IPS-11a (cell line): Measurements from ENCODE around the gene CCSER1.
"Not testable (repeated sequence)": the region's sequence is repeated elsewhere in the genome, so short reads cannot be mapped to it uniquely, and the experiment has no call there.

Experiments used
- H3K4me3 ChIP-seq: one replicate; pipeline ENCODE4 v1.5.1; 2013; ENCODE audit warnings: low read depth, low read length, control low read depth

The CCSER1 gene

DNA sequence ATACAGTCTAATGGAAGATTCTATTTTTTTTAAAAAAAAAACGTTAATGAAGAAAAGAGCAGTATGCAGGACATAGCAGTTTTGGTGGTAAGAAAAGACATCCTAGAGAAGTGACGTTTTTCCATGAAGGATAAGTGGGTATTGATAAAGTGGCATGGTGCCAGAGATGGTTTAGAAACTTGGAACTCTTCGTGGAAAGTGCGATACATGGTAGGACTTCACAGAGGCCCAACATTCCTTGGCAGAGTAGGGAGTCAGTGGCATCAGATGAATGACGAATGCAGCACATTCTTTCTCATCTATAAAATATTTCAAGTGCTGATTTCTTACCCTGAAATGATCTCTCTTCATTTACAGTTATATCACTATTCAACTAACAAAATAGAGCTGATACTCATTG lies 298.7 kb downstream of the CCSER1 start:
- no peak overlapping the region for H3K4me3 ChIP-seq

DNA sequence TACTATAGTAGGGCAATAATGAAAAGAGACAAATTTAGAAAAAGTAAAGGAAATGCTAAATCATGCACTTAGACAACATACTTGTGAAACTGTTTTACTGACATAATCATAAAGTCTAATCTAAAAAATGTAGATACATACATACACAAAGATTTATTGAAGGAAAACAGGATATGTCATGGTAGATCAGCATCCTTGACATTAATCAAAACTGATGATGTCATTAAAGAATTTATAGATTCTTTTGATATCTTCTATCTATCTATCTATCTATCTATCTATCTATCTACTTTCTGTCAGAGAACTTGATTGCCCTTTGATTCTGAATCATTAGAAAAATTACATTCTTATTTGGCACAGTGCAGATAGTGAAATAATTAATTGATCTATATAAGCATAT lies 311.3 kb downstream of the CCSER1 start:
- no peak overlapping the region for H3K4me3 ChIP-seq

DNA sequence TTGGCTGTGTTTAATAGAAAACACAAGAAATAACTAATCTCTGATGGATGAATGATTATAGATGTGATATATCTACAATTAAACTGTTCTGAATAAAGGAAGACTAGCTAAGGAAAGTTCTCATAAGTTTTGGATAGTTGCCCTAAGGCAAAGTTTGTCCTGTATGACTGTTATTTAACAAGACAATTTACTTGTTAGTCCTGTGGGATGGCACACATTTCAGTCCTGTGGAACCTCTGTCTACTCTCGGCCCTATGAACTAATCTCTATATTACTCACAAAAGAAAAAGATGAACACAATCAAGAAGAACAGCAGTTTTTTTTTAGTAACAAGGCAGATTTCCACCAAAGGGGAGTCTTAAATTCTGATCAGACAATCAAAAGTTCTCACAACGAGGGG lies 314.6 kb downstream of the CCSER1 start:
- no peak overlapping the region for H3K4me3 ChIP-seq

DNA sequence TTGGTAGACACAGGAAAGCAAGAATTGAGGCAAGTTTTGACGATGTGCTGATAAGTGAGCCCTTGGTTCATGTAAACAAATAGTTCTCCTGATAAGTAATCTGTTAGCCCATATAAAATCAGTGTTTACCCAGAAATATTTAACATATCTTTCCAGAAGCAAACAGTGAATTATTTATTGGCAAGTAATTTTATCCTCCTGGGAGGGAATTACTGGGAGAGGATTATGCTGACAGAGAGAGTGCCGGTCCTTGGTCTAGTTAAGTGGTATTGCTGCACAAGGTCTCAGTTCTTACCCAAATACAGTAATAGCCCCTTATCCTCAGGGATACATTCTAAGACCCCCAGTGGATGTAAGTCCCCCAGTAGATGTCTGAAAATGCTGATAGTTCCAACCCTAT lies 315.4 kb downstream of the CCSER1 start:
- no peak overlapping the region for H3K4me3 ChIP-seq

DNA sequence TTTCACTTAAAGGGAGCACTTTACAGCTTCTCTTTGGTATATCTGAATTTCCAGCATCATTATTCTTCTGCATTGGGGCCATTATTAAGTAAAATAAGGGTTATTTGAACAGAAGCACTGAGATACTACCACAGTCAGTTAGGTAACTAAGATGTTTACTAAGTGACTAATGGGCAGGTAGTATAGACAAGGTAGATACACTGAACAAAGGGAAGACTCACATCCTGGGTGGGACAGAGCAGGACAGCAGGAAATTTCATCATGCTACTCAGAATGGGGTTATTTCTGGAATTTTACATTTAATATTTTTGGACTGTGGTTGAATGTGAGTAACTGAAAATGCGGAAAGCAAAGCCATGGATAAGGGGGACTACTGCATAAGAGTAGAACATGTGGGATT lies 316.0 kb downstream of the CCSER1 start:
- H3K4me3 ChIP-seq, result no peak overlapping the region

DNA sequence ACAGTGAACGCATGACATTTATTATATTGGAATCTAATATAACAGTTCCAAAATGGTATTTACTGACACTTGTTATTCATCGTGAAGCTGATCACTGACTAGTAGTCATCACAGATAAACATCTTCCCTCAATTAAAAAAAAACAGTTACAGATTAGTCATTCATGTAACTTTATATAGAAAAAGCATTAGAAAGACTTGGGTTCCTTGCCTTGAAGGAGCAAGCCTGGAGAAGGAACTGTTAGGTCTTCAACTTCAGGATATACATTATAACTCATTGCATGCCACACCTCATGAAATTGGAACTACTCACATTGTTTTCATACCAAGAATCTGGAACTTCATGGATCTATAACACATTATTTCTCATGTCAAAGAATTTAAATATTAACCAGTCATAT lies 317.7 kb downstream of the CCSER1 start:
- no peak overlapping the region for H3K4me3 ChIP-seq

DNA sequence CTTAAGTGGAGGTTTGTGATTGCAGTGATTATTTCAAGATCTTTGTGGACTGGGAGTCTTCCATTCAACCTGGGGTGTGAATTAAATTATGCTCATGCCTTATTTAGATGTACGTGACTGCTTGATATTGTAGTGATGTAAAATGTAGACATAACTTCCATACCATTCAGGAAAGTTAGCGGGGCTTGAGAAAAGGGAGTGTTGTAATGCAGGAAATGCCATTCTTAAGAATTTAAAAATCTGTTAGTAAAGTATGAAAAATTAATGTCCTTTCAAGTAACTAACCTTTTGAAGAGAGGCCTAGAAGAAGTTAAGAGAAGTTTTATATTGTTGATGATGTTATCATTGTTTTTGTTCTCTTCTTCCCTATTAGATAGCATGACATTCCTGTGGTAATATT lies 318.2 kb downstream of the CCSER1 start:
- no peak overlapping the region for H3K4me3 ChIP-seq

DNA sequence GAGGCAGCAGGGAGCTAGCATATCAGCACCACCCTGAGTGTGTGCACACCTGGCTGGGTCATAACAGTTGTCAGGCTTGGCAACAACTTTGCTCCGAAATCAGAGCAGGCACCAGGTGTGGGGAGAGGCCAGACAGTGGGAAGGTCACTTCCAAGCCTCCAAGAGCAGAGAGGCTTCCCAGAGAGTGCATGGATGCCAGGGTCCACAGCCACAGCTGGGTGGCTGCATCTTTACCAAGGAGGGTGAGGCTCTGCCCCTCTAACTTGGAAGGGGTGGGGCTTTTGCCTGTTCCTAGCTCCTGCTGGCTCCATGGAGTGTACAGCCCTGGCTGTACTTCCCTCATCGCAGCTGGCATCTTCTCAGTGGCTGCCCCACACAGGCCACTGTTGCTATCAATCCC lies 322.4 kb downstream of the CCSER1 start:
- no peak overlapping the region for H3K4me3 ChIP-seq

DNA sequence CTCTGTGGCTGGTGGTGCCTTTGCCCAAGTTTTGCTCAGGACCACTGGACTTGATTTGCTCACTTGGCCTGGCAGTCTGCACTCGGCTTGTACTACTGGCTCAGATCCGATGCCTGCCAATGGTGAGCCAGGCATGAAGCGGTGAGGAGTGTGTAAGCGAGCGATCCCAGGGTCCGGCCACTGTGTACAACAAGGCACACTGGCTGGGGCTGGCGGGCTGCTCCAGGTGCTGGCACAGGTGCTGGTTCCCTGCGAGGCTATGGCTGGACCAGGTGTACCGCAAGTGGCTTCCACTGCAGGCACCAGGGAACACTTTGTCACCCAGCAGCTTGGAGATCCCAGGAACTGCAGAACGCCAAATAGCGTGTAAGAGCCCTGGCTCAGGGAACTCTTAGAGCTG lies 329.7 kb downstream of the CCSER1 start:
- H3K4me3 ChIP-seq, result no peak overlapping the region

DNA sequence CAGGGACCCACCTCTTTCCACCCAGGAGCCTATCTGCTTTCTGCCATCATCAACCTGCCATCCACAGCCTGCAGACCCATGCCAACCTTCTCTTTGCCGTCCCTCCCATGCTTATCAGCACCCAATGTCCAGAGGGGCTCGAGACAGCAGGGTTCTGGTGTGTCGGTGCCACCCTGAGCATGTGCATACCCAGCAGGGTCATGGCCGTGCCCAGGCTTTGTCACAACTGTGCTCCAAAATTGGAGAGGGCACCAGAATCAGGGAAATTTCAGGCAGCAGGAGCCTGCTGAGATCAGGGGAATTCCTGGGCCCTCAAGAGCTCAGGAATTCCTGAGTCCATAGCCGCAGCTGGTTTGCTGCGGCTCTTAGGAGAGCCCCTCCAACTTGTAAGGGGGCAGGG lies 330.6 kb downstream of the CCSER1 start:
- H3K4me3 ChIP-seq, result no peak overlapping the region

DNA sequence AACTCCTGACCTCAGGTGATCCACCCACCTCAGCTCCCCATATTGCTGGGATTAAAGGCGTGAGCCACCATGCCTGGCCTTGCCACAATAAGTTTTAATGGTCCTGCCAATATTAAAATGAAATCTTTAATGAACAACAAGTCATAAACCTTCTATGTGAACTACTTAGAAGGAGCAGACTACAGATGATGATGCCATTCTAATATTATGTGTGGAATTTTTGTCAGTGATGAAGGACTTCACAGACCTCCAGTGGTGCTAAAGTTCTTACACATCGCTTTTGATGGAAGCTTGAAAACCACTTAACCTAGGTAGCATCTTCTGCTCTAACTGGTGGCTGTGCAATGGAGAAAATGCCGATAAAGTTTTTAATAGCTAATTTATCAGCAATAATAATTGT lies 331.4 kb downstream of the CCSER1 start:
- H3K4me3 ChIP-seq, result no peak overlapping the region

DNA sequence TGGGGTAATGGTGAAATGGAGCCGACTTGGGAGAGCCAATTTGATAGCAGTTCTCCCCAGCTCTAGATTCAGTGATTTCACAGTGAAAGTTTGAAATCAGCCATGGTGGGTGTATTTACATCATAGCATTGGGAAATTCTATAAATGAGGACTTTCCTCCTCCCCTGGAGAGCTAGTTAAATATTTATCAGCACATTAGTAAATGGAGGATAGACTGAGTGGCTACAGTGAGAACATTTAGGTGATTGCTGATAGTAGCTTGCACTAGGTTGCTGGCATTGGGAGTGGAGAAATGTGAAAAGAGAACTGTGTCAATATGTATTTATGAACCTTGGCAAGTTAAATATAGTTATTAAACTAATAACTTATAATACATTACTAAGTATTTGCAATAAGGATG lies 347.3 kb downstream of the CCSER1 start:
- H3K4me3 ChIP-seq, result no peak overlapping the region

DNA sequence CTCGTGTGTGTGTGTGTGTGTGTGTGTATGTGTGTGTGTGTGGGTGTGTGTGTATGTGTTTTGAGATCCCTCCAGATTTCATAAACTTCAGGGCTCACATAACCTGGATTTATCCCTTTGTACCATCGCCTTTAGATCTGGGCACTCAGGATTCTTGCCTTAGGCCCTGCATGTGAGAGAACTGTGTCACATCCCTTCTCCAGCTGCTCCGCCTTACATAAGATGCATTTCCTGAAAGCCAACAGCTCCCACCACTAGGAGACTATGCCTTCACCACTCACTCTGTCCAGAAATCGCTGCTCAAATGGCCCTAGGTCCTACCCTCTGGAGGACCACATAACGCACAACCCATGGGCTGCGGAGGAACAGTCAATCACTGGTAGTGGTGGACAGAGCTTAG lies 348.8 kb downstream of the CCSER1 start:
- no peak overlapping the region for H3K4me3 ChIP-seq

DNA sequence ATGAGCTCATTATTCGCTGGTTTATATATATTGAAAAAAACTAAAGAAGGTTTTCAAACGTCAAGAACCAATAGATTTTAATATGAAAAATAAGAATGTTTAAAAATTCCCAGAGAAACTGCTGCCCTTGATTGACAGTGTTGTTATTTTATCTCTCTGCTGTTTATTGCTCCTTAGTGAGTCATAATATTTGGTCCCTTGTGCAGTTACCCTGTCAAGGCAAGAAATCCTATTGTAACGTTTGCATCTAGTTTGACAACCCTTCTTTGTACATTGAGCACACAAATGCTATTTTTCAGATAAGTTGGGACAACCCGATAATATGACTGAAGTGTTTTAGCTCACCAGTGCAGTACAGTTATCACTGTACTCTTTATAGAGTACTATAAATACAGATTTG lies 349.4 kb downstream of the CCSER1 start:
- H3K4me3 ChIP-seq, result no peak overlapping the region

DNA sequence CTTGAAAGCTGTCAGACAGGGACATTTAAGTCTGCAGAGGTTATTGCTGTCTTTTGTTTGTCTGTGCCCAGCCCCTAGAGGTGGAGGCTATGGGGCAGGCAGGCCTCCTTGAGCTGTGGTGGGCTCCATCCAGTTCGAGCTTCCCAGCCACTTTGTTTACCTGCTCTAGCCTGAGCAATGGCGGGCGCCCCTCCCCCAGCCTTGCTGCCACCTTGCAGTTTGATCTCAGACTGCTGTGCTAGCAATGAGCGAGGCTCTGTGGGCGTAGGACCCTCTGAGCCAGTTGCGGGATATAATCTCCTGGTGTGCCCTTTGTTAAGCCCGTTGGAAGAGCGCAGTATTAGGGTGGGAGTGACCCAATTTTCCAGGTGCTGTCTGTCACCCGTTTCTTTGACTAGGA lies 357.7 kb downstream of the CCSER1 start:
- H3K4me3 ChIP-seq, result not testable (repeated sequence)

DNA sequence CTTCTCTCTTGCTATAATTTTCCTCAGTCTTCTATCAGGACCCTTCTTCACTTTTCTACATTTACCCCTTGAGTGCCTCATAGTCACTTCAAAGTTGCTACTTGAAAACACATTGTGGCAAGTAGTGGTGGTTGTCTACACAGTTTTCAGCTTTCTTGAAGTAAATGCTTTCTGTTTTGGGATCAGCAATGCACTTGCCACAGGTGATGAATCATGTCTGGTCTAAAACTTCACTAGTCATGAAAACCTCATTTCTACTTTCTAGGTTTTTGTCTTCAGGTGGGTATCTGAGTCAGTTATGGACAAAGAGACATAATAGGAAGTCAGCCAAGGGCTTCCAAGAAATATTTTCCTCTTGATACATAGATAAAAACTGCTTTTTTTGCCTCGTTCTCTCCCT lies 359.2 kb downstream of the CCSER1 start:
- no peak overlapping the region for H3K4me3 ChIP-seq

DNA sequence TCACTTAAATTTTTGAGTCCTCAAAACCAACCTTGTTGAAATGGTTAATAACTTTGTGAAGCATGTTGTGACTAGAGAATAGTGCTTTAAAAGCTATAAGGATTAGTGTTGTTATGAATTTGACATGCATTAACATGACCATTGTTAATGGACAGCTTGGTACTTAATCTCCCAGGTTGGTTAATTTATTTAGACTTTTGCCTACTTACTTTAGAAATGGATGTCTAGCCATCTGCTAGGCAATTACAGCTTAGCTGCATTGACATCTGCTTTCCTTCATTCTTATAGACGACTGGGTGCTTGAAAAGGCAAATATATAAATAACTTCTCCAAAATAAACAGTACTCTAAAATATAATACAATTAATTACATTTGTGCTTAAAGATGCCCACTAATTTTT lies 368.0 kb downstream of the CCSER1 start:
- H3K4me3 ChIP-seq, result no peak overlapping the region

DNA sequence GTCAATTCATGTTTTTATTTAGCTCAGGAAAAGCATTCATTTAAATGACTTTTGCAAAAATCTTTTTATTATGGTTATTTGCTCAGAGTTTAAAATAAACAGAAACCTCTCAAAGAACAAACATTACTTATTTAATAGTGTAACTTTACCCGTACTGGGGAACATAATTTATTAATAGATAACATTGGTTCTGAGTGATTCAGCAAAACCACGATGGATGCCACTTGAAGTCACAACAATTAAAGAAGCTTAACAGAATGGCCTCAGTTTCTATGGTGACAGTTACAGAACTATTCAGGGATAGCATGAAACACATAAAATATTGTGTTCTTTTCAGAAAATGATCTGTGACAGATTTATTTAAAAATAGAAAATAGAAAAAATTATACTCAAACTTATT lies 368.7 kb downstream of the CCSER1 start:
- no peak overlapping the region for H3K4me3 ChIP-seq

DNA sequence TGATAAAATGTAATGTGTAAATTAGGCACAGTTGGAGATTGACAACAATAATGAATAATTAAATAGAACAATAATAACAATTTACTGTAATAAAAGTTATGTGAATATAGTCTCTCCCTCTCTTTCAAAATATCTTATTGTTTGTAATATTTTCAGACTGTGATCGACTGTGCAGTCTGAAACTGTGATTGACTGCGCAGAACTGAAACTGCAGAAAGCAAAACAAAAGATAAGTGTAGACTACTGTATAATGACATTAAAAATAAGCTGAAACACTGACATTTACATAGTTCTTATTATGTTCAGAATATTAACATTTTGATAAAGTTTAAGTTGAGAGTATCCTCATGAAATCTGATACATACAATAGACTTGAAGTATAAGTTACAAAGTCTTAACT lies 371.0 kb downstream of the CCSER1 start:
- H3K4me3 ChIP-seq, result no peak overlapping the region

DNA sequence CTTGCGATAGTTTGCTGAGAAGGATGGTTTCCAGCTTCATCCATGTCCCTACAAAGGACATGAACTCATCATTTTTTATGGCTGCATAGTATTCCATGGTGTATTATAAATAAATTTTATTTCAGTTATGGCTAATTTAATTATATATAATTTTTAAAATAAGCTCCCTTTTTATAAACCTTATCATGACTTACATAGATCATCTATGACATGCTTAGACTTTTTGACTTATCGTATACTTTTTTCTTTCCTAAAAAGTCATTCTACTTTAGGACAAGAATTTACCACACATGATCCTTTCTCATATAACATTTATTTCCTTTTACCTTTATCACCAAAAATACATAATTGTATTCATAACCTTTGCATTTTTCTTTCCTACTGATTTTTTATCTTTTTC lies 376.5 kb downstream of the CCSER1 start:
- no peak overlapping the region for H3K4me3 ChIP-seq

DNA sequence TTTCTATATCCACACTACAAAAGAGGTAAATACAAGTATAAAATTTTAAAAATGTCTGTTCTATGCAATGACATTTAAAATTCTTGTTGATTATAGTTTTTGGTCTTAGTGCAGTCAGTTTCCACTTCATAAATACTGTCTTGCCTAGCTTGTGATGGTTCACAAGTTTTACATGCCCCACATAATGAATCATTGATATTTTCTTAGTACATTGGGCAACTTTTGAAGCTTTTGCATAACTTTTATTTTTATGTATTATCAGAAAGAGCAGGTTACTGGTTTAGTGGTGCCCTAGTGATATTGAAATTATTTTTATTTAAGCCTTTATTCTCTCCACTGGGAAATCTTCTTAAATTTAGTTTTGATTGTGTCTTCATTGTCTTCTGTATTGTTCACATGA lies 388.0 kb downstream of the CCSER1 start:
- H3K4me3 ChIP-seq, result no peak overlapping the region

DNA sequence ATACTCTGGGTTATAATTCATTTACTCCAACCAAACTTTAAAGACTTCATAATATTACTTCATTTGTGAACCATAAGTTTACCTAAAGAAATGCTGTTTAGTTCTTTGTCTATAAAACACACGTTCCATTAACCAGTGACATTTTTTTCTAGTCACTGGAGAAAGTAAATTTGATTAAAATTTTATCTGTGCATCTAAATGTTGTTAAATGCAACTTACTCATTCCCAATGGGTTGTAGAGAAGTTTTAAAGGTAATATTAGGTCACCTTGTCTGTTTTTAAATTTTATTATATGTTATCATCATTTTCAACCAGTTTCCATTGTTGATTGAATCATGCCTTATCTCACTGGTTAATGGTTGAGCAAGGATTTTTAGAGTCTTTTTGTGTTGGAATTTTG lies 401.4 kb downstream of the CCSER1 start:
- H3K4me3 ChIP-seq, result no peak overlapping the region

DNA sequence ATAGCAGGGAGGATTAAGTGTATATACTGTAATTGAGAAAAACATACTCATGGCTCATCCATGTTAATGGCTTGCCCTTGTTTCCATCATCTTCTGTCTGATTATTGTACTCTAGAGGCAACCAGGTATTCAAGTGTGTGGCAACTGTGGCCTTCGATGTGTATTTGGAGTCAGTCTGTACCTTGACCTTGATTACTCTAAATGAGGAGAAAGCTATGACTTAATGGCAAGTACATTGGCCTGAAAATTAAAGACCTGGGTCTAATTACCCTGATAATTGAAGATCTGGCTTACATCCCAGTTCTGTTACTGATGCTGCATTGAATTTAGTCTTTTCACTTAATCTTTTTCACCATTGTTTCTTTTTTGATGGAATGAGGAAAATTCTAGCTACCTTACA lies 409.2 kb downstream of the CCSER1 start:
- no peak overlapping the region for H3K4me3 ChIP-seq

DNA sequence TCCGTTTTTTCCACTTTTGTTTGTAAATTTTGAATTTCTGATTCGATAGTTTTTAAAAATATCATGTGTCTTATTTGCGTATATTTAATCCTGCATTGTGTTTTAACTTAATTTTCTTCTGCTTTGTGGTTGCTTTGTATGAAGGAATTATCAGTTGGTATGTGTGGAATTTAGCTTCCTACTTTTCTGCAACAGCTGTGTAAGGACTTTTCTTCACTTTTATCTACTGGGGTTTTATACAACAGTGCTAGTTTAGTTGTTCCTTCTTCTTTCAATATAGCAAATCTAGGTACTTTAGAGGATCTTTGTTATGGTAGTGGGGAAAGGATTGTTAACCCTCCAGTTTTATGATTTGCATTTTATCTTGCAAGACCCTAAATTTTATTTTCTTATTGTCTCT lies 410.3 kb downstream of the CCSER1 start:
- no peak overlapping the region for H3K4me3 ChIP-seq
